Neural cell (in vitro differentiated cells): Measurements from ENCODE around the gene SPINT1. TPM values are rescaled to one million over a fixed set of nuclear protein-coding genes. Genes with fewer than 3 reads are reported as not detected.

ENCODE experiments used
- polyA plus RNA-seq: library from polyadenylated mRNA; depleted of rRNA; stranded (reverse); fragments of >200 nt; gene quantifications from 2 replicates; pipeline ENCODE4 v1.2.3, GENCODE V29; 2014
- small RNA-seq, 3 experiments: library from RNA; depleted of rRNA; stranded (forward); fragments of <200 nt; gene quantifications; one replicate each; pipeline ENCODE3, GENCODE V24; 2012

SPINT1 gene
- polyA plus RNA-seq, 1 donor from 2014 or later, result 0.68 TPM

Small RNA genes within 50 kb of the gene (small RNA-seq; reads per million reads assigned to genes)
- 0 reads per million in 3 experiments for gene AC025166.1

Other genes starting within 250 kb of the SPINT1 start
- 0.38 and 2.4 TPM in 2 replicates for gene KNL1, start 249.8 kb upstream of the SPINT1 start, polyA plus RNA-seq
- 0.22 TPM in 1 of 2 replicates, not detected in the other for gene RAD51, start 148.9 kb upstream of the SPINT1 start, polyA plus RNA-seq
- gene RMDN3, start 88.8 kb upstream of the SPINT1 start, polyA plus RNA-seq, result 24.7 and 25.3 TPM in 2 replicates
- 7.2 and 17.3 TPM in 2 replicates for gene GCHFR, start 80.0 kb upstream of the SPINT1 start, polyA plus RNA-seq
- gene C15orf62, start 74.1 kb upstream of the SPINT1 start, polyA plus RNA-seq, result not detected in 2 replicates
- gene ZFYVE19, start 37.0 kb upstream of the SPINT1 start, polyA plus RNA-seq, result 48.2 and 63.7 TPM in 2 replicates
- 68.5 and 79.6 TPM in 2 replicates for gene DNAJC17, start 36.6 kb upstream of the SPINT1 start, polyA plus RNA-seq
- gene PPP1R14D, start 15.3 kb upstream of the SPINT1 start, polyA plus RNA-seq, result not detected in 2 replicates
- gene RHOV, start 30.2 kb downstream of the SPINT1 start, polyA plus RNA-seq, result 1.9 and 2.8 TPM in 2 replicates
- 13.8 and 16.7 TPM in 2 replicates for gene VPS18, start 50.4 kb downstream of the SPINT1 start, polyA plus RNA-seq
- gene DLL4, start 85.3 kb downstream of the SPINT1 start, polyA plus RNA-seq, result 2.2 and 2.3 TPM in 2 replicates
- 3.6 and 7.0 TPM in 2 replicates for gene CHAC1, start 109.4 kb downstream of the SPINT1 start, polyA plus RNA-seq